Esophagus (tissue), 2 donors: ENCODE measurements around the gene CERK. TPM values are rescaled to one million over a fixed set of nuclear protein-coding genes. Genes with fewer than 3 reads are reported as not detected.

ENCODE experiments used
- H3K27ac ChIP-seq, 2 donors: one replicate each; pipeline ENCODE4 v1.5.1; 2013; ENCODE audit warnings: low read depth in 2 of 2, mild to moderate bottlenecking in 2 of 2, inconsistent platforms in 1 of 2, low read length in 1 of 2, moderate library complexity in 1 of 2
- H3K27me3 ChIP-seq, 2 donors: one replicate each; pipeline ENCODE4 v1.6.1; 2013; ENCODE audit warnings: low read length in 2 of 2, control low read depth in 1 of 2, mild to moderate bottlenecking in 1 of 2; ENCODE audit not compliant: insufficient read depth in 2 of 2, control insufficient read depth in 1 of 2
- H3K36me3 ChIP-seq, 2 donors: one replicate each; pipeline ENCODE4 v1.6.1; 2013; ENCODE audit warnings: low read length in 1 of 2; ENCODE audit not compliant: control insufficient read depth in 2 of 2, insufficient read depth in 2 of 2
- H3K4me1 ChIP-seq, 2 donors: one replicate each; pipeline ENCODE4 v1.6.1; 2013; ENCODE audit warnings: low read length in 1 of 2; ENCODE audit not compliant: control insufficient read depth in 2 of 2, insufficient read depth in 2 of 2
- H3K4me3 ChIP-seq, 2 donors: one replicate each; pipeline ENCODE4 v1.5.1; 2013; ENCODE audit warnings: low read length in 2 of 2, mild to moderate bottlenecking in 2 of 2, low read depth in 1 of 2, moderate library complexity in 1 of 2
- H3K9me3 ChIP-seq, 2 donors: one replicate each; pipeline ENCODE4 v1.6.1; 2013; ENCODE audit warnings: mild to moderate bottlenecking in 2 of 2, low read depth in 1 of 2, low read length in 1 of 2, moderate library complexity in 1 of 2; ENCODE audit not compliant: control insufficient read depth in 2 of 2, insufficient read depth in 1 of 2
- WGBS, 2 donors: extraction: QIAGEN DNeasy Blood & Tissue Kit; methylation state at CpG; one replicate each; pipeline ENCODE4 v1.1.7; 2013; 5-methylcytosine and 5-hydroxymethylcytosine counted together
- polyA plus RNA-seq, 2 donors: library from polyadenylated mRNA; stranded (reverse); fragments of 200-250 nt; gene quantifications; one replicate each; pipeline ENCODE4 v1.2.3, GENCODE V29; 2013
- donor health status: healthy with polysubstance abuse.
- donor health status: Bipolar disorder and iron deficiency.

The CERK gene
- polyA plus RNA-seq, 2 donors = 8.7 to 13.4 TPM

DNA sequence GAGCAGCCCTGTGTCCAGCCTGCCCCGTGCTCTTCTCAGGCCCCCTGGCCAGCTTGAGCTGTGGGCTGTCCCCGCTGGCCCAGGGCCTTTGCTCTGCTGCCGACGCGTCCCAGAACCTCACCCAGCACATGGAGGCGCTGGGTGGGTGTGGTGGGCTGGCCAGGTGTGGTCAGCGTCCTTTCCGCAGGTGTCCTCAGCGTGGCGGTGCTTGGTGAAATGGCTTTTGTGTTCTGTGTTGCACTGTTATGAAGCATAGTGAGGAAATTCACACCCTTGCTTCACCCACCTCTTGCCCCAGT lies 80.4 kb downstream of the CERK start:
- Histone ChIP-seq H3K4me1 (peaks cover 8 to 59% of the 10 kb centered on the region in 2 donors), H3K27ac (no peak overlapping the region), H3K27me3 (no peaks in the 10 kb centered on the region), H3K36me3 (peaks cover 0 to 19% of the 10 kb centered on the region in 2 donors), H3K9me3 (no peaks in the 10 kb centered on the region), H3K4me3 (no peak overlapping the region)
- 95 to 96% methylated on average over 10 of the region's 10 CpGs for WGBS, 2 donors

DNA sequence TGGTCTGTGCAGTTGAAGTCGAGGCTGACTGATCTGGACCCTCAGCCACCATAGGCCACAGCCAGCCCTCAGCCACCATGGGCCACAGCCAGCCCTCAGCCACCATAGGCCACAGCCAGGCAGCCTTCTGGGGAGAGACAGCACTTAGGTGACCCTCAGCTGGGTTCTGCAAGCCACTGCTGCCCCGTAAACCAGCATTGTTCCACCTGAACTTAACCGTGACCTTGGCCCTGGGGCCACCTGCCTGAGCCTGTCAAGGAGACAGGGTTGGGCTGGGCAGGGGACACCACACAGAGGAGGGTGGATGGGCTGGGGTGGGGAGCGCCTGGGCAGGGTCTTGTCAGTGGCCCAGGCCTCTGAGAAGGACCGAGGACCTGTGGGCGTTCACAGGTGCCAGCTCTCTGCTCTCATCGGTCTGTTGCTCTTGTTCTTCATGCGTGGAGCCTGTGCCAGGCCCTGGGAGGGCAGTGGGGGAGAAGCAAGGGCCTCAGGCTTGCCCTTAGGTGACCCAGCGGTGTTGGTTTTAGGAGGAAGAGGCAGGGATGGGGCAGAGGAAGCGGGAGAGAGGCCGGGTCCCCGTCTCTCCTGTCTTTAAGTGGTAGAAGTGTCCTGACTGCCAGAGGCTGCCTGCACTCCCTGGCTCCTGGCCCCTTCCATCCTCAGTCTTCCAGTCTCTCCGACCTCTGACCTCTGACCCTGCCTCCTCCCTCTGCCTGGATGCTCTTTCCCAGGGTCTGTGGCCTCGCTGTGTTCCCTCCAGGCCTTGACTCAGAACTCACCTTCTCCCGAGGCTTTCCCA lies 81.0 kb downstream of the CERK start:
- H3K27ac ChIP-seq = no peak overlapping the region
- H3K9me3 ChIP-seq = no peaks in the 10 kb centered on the region
- WGBS, 2 donors = 82 to 87% methylated on average over 14 to 15 of the region's 15 CpGs
- H3K4me3 ChIP-seq = no peak overlapping the region
- peaks cover 0 to 14% of the 10 kb centered on the region in 2 donors for H3K36me3 ChIP-seq
- peaks cover 8 to 60% of the 10 kb centered on the region in 2 donors for H3K4me1 ChIP-seq
- H3K27me3 ChIP-seq = no peaks in the 10 kb centered on the region

DNA sequence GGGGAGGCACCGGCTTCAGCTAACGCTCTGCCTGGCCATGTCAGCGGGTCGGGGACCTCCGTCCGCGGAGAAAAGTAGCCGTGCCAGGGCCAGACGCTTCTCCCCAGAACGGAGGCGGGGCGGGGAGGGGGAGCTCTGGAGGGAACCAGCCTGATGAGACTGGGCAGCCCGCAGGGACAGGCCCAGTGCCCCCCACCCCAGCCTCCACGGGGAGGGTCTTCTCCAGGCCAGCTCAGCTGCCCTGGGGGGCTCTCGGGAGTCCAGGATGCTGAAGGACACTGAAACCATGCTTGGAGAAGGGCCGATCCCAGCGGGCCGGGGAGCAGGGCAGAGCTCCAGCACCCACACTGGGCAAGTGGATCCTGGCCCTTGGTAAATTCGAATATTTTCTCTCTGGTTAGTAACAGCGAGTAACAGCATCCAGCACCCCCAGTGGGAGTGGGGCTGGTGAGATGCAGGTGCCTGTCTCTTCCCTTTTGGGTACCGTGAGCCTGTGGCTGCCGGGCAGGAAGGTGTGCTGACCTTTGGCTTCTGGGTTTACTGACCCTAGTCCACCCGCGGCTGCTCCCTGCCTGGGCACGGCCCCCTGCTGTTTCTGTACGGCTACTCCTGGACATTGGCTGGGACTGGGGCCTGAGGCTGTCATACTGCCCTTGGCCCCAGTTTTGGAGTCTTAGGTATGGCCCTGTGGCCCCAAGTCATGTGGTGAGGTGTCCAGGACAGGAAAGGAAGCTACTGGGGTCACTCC lies 82.0 kb downstream of the CERK start:
- Histone ChIP-seq H3K27me3 (no peaks in the 10 kb centered on the region), H3K9me3 (no peaks in the 10 kb centered on the region), H3K4me3 (no peak overlapping the region), H3K36me3 (peaks cover 0 to 14% of the 10 kb centered on the region in 2 donors), H3K4me1 (peaks cover 8 to 69% of the 10 kb centered on the region in 2 donors), H3K27ac (no peak overlapping the region)
- WGBS, 2 donors = 86 to 90% methylated on average over 26 of the region's 26 CpGs

DNA sequence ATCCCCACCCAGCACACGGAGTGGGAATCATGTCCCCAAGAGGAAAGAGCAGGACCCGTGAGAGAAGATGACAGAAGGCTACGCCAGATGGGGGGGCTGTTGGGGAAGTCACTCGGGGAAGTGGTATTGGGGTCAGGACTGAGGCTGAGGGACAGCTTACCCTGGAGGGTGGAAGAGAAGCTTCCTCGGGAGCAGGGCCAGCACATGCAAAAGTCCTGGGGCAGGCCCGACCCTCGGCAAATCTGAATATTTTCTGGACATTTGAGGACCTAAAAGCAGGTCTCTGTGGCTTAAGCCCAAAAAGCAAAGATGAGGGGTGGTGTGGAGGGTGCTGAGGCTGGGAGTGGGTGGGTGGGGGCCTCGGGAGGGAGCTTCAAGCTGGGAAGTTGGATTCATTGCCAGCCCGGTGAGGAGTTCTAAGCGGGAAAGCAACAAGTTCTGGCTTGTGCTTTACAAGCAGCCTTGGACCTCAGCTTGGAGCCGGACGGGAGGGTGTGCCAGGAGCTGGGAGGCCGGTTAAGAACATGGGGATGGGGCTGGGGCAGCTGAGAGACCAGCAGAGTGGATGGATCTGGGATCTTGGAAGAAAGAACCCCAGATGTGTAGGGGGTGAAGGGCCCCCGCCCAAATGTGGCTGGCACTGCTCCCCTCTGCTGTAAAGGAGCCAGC lies 83.0 kb downstream of the CERK start:
- Histone ChIP-seq H3K27me3 (no peaks in the 10 kb centered on the region), H3K4me1 (peaks cover 8 to 65% of the 10 kb centered on the region in 2 donors), H3K36me3 (peaks cover 0 to 14% of the 10 kb centered on the region in 2 donors), H3K9me3 (no peaks in the 10 kb centered on the region), H3K27ac (peak overlapping the region in 1 of 2 donors; percentile 6), H3K4me3 (no peak overlapping the region)
- 63 to 74% methylated on average over 14 of the region's 14 CpGs for WGBS, 2 donors

DNA sequence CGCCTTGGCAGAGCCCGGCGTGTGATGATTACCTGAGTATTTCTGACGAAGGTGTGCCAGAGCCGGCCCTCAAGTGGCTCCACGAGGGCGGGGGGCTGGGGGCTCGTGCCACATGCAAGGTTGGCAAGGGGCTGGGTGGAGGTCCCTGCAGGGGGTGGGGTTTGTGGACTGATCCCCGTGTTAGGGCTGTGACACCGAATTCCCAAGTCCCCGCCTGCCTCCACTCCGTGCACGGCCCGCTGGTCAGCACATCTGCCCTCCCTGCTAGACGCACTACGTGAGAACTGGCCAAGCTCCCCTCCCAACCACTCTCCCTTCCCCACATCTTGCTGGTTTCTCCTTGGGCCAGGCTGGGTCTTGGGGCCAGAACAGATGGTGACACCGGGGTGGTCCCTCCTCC lies 83.6 kb downstream of the CERK start:
- Histone ChIP-seq H3K9me3 (no peaks in the 10 kb centered on the region), H3K4me1 (peaks cover 8 to 63% of the 10 kb centered on the region in 2 donors), H3K27ac (peak overlapping the region in 1 of 2 donors; percentile 6), H3K4me3 (no peak overlapping the region), H3K36me3 (peaks cover 0 to 11% of the 10 kb centered on the region in 2 donors), H3K27me3 (no peaks in the 10 kb centered on the region)
- WGBS, 2 donors = 91 to 94% methylated on average over 17 of the region's 17 CpGs

DNA sequence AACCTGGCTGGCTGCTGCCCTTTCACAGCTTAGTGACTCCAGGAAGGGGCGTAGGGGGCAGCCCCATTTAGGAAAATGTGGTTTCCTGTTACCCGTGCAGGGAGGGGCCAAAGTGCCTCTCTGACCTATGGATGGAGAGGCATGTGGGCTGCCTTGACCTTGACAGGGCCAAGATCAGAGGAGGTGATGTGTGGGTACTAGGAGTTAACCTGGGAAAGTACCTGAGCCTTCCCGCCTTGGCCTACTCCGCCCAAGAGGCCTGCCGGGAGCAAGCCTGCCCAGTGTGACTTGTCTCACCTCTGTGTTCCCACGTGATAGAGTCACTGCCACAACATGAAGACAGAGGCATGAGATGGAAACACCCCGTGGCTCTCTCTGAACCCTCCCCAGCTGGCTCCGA lies 84.5 kb downstream of the CERK start:
- 38 to 48% methylated on average over 8 of the region's 8 CpGs for WGBS, 2 donors
- Histone ChIP-seq H3K27me3 (no peaks in the 10 kb centered on the region), H3K4me1 (peaks cover 8 to 60% of the 10 kb centered on the region in 2 donors), H3K27ac (no peak overlapping the region), H3K9me3 (no peaks in the 10 kb centered on the region), H3K36me3 (peaks cover 0 to 4% of the 10 kb centered on the region in 2 donors), H3K4me3 (no peak overlapping the region)

DNA sequence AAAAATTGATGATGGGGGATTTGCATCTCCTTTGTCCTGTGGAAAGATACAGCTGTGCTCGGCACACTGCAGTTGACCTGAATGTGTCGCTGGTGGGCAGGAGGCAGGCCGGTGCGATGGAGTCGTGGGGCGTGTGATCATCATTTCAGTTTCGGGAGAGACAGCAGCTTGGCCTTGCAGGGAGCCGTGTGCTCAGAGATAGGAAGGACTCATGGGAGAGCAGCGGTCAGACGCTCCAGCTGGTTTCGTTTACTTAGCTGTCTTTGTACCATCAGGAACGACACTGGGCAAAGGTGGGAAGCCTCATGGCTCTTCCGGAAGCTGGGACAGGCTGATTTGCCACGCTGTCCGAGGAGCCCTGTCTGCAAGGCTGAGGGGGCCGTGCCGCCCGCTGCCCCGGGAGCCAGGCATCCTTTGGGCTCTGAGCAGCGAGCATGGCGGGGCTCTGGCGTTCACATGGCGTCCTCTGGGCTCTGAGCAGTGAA lies 85.2 kb downstream of the CERK start:
- Histone ChIP-seq H3K27me3 (no peaks in the 10 kb centered on the region), H3K4me3 (no peak overlapping the region), H3K36me3 (peaks cover 0 to 3% of the 10 kb centered on the region in 2 donors), H3K27ac (no peak overlapping the region), H3K9me3 (no peaks in the 10 kb centered on the region), H3K4me1 (peaks cover 8 to 57% of the 10 kb centered on the region in 2 donors)
- WGBS, 2 donors = 77 to 79% methylated on average over 23 of the region's 23 CpGs

DNA sequence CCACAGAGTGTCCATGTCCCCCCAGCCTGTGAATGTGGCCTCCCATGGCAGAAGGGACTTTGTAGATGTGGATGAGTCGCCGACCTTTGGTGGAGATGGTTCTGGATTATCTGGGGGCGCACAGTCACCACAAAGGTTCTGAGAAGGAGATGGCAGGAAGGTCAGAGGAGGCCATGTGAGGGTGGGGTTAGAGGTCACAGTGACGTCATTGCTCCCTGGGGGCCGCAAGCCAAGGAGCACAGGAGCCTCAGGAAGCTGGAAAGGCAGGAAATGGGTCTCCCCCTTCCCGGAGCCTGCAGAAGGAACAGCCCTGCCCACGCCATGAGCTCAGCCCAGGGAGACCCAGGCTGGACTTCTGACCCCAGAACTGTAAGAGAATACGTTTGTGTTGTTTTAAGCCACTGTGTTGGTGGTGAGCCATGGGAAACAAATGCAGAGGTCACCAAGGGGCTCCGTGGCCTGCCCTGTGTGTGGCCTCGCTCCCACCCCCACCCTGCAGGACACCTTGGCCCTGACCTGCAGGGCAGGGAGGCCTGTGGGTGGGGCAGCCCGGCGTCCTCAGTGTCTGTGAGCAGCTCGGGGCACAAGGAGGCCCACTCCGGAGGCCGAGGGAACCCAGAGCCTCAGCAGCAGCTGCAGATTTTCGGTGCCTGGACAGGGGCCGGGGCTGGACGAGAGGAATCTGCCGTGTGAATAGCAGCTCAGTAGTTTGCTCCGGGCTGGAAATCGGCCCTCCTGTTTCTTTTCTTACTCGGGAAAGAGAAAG lies 85.8 kb downstream of the CERK start:
- WGBS, 2 donors = 69 to 71% methylated on average over 22 of the region's 22 CpGs
- peak overlapping the region in 1 of 2 donors; percentile 47 for H3K27ac ChIP-seq
- no peaks in the 10 kb centered on the region for H3K9me3 ChIP-seq
- H3K4me3 ChIP-seq = no peak overlapping the region
- H3K27me3 ChIP-seq = no peaks in the 10 kb centered on the region
- H3K36me3 ChIP-seq = peaks cover 0 to 3% of the 10 kb centered on the region in 2 donors
- peaks cover 8 to 56% of the 10 kb centered on the region in 2 donors for H3K4me1 ChIP-seq

DNA sequence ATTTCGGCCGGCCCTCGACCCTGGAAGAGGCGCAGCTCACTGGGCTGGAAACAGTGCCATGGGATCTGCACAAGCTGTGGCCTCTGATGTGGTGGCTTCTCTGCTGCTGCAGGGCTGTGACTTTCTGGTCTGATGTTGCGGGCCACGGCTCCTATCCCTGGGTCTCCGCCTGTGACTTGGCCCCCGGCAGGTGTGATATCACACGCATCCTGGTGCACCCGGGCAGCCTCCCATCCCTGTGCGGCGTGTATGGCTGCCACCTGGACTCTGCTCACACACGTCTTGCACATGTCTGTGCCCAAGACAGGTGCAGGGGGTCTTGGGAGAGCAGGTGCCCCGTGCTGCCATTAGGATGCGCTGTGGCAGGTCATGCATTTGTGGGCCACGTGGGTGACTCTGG lies 86.7 kb downstream of the CERK start:
- Histone ChIP-seq H3K27ac (no peak overlapping the region), H3K27me3 (no peaks in the 10 kb centered on the region), H3K9me3 (no peaks in the 10 kb centered on the region), H3K36me3 (peaks cover 0 to 3% of the 10 kb centered on the region in 2 donors), H3K4me3 (no peak overlapping the region), H3K4me1 (peaks cover 10 to 55% of the 10 kb centered on the region in 2 donors)
- WGBS, 2 donors = 93% methylated on average over 16 of the region's 16 CpGs
